NT2/D1 (cell line): ENCODE results near the gene MAD1L1.
"Not testable (repeated sequence)": the region's sequence is repeated elsewhere in the genome, so short reads cannot be mapped to it uniquely, and the experiment has no call there.

ENCODE experiments used
- DNase-seq: peaks from one replicate; pipeline ENCODE4 v3.0.0-alpha.2; 2011; ENCODE audit warnings: low read depth, low spot score
- H3K27me3 ChIP-seq: 2 replicates; pipeline ENCODE4 v1.6.0; 2011; ENCODE audit warnings: mild to moderate bottlenecking; ENCODE audit not compliant: insufficient read length, insufficient read depth
- H3K36me3 ChIP-seq: 2 replicates; pipeline ENCODE4 v1.6.1; 2011; ENCODE audit warnings: mild to moderate bottlenecking, low read length, mixed read lengths; ENCODE audit not compliant: insufficient read depth, insufficient read length
- H3K4me1 ChIP-seq: 2 replicates; pipeline ENCODE4 v1.5.1; 2011; ENCODE audit not compliant: insufficient read depth, insufficient read length
- H3K4me3 ChIP-seq: 2 replicates; pipeline ENCODE4 v1.5.1; 2011; ENCODE audit warnings: low read depth; ENCODE audit not compliant: insufficient read length
- H3K9ac ChIP-seq: 2 replicates; pipeline ENCODE4 v1.6.0; 2011; ENCODE audit warnings: low read depth; ENCODE audit not compliant: insufficient read length
- H3K9me3 ChIP-seq: 2 replicates; pipeline ENCODE4 v1.5.1; 2011; ENCODE audit warnings: mild to moderate bottlenecking, low read length; ENCODE audit not compliant: insufficient read depth
- SUZ12 ChIP-seq: IDR thresholded peaks from 2 replicates; pipeline ENCODE4 v1.6.1; 2011; ENCODE audit not compliant: insufficient read length, insufficient read depth; ENCODE audit errors: extremely low read depth
- YY1 ChIP-seq: IDR thresholded peaks from 2 replicates; pipeline ENCODE4 v1.6.1; 2011; ENCODE audit not compliant: insufficient read length, insufficient read depth
- ZNF274 ChIP-seq: IDR thresholded peaks from 2 replicates; pipeline ENCODE4 v1.6.1; 2011; ENCODE audit warnings: mild to moderate bottlenecking, low read depth, low read length

MAD1L1 gene

GRCh38 chr7:1845536-1846311 is 387.0 kb downstream of the MAD1L1 start:
- H3K27me3 ChIP-seq: no peaks in the 10 kb centered on the region
- no peak for DNase-seq
- H3K36me3 ChIP-seq: peaks cover 20% of the 10 kb centered on the region

GRCh38 chr7:1844951-1845390 is 387.8 kb downstream of the MAD1L1 start:
- no peak for TF ChIP-seq SUZ12
- no peak for TF ChIP-seq ZNF274
- no peak for TF ChIP-seq YY1
- Histone ChIP-seq H3K4me3 (no peak overlapping the region), H3K4me1 (peaks cover 21% of the 10 kb centered on the region), H3K9me3 (no peaks in the 10 kb centered on the region), H3K36me3 (peaks cover 20% of the 10 kb centered on the region), H3K9ac (no peak overlapping the region), H3K27me3 (no peaks in the 10 kb centered on the region)
- DNase-seq: no peak

More at GRCh38 chr7:1845536-1846311, 387.0 kb downstream of the MAD1L1 start:
- Histone ChIP-seq H3K9ac (no peak overlapping the region), H3K4me1 (peaks cover 21% of the 10 kb centered on the region), H3K9me3 (no peaks in the 10 kb centered on the region), H3K4me3 (no peak overlapping the region)
- TF ChIP-seq SUZ12 (no peak), YY1 (no peak), ZNF274 (no peak)

- peaks cover 21% of the 10 kb centered on the region for H3K4me1 ChIP-seq
- TF ChIP-seq SUZ12 (no peak), YY1 (no peak)
- H3K36me3 ChIP-seq: peaks cover 20% of the 10 kb centered on the region
- no peak for DNase-seq
- H3K4me3 ChIP-seq: no peak overlapping the region
- H3K9me3 ChIP-seq: no peaks in the 10 kb centered on the region
- no peak overlapping the region for H3K9ac ChIP-seq
- H3K27me3 ChIP-seq: no peaks in the 10 kb centered on the region
Measured at GRCh38 chr7:1844336-1844950, 388.3 kb downstream of the MAD1L1 start.

GRCh38 chr7:1843921-1844335 is 388.8 kb downstream of the MAD1L1 start:
- no peak for TF ChIP-seq SUZ12
- TF ChIP-seq YY1: no peak
- no peak for TF ChIP-seq ZNF274
- peaks cover 18% of the 10 kb centered on the region for H3K36me3 ChIP-seq
- H3K9me3 ChIP-seq: no peaks in the 10 kb centered on the region
- H3K4me3 ChIP-seq: no peak overlapping the region
- no peaks in the 10 kb centered on the region for H3K27me3 ChIP-seq
- H3K9ac ChIP-seq: no peak overlapping the region
- DNase-seq: no peak
- H3K4me1 ChIP-seq: peaks cover 16% of the 10 kb centered on the region

GRCh38 chr7:1843271-1843861 is 389.4 kb downstream of the MAD1L1 start:
- Histone ChIP-seq H3K27me3 (no peaks in the 10 kb centered on the region), H3K9me3 (no peaks in the 10 kb centered on the region), H3K4me3 (no peak overlapping the region), H3K4me1 (peaks cover 14% of the 10 kb centered on the region), H3K36me3 (peaks cover 14% of the 10 kb centered on the region), H3K9ac (no peak overlapping the region)
- DNase-seq: no peak
- TF ChIP-seq ZNF274 (no peak), SUZ12 (no peak), YY1 (no peak)

GRCh38 chr7:1842321-1843221 is 390.2 kb downstream of the MAD1L1 start:
- TF ChIP-seq YY1: no peak
- TF ChIP-seq ZNF274: no peak
- no peak for TF ChIP-seq SUZ12
- Histone ChIP-seq H3K4me3 (no peak overlapping the region), H3K27me3 (no peaks in the 10 kb centered on the region), H3K9me3 (no peaks in the 10 kb centered on the region), H3K36me3 (peaks cover 11% of the 10 kb centered on the region), H3K9ac (no peak overlapping the region), H3K4me1 (peaks cover 14% of the 10 kb centered on the region)
- peak; percentile 23 for DNase-seq

- not testable (repeated sequence) for H3K9me3 ChIP-seq, H3K9ac ChIP-seq, H3K27me3 ChIP-seq, DNase-seq, H3K4me3 ChIP-seq
- H3K36me3 ChIP-seq: peaks cover 11% of the 10 kb centered on the region
- peaks cover 11% of the 10 kb centered on the region for H3K4me1 ChIP-seq
Measured at GRCh38 chr7:1841286-1842021, 391.3 kb downstream of the MAD1L1 start.

GRCh38 chr7:1840744-1841143 is 392.0 kb downstream of the MAD1L1 start:
- not testable (repeated sequence) for DNase-seq, H3K9me3 ChIP-seq

More at GRCh38 chr7:1840744-1841143, 392.0 kb downstream of the MAD1L1 start:
- H3K9ac ChIP-seq, H3K27me3 ChIP-seq, H3K4me3 ChIP-seq, H3K4me1 ChIP-seq: not testable (repeated sequence)
- H3K36me3 ChIP-seq: peaks cover 11% of the 10 kb centered on the region
